HCT116 (cell line): ENCODE results near the gene CT45A9. TPM values are rescaled to one million over a fixed set of nuclear protein-coding genes. Genes with fewer than 3 reads are reported as not detected.
"Not testable (repeated sequence)": the region's sequence is repeated elsewhere in the genome, so short reads cannot be mapped to it uniquely, and the experiment has no call there.

Experiments
- ATAC-seq: fragments of 200-7000 bp; cut with Tn5 transposase; 2 replicates; pipeline ENCODE4 v1.9.1; 2020; ENCODE audit warnings: mild to moderate bottlenecking, moderate library complexity
- BruUV-seq: library from RNA; stranded (reverse); fragments of 400-500 nt; replicated peaks from 2 replicates; lab custom pipeline; 2021; lab: Mats Ljungman, UMichigan
- CTCF ChIA-PET: fragments of 300-600 bp; sonication (Branson Sonifier 250); formaldehyde crosslinking; loops from one replicate; lab custom pipeline; 2021; ENCODE audit warnings: antibody characterized with exemption; lab: Charles Lee
- POLR2A ChIA-PET: fragments of 300-600, 350-600 bp; sonication (Branson Sonifier 250); formaldehyde crosslinking; loops from one replicate; lab custom pipeline; 2021; ENCODE audit warnings: antibody characterized with exemption; lab: Charles Lee
- RAD21 ChIA-PET, 2 experiments: fragments of 300-600 bp; sonication (Branson Sonifier 250); formaldehyde crosslinking; loops; one replicate each; lab custom pipeline; 2023; ENCODE audit warnings: low total read pairs in 2 of 2; ENCODE audit not compliant: uncharacterized antibody in 2 of 2, unreplicated experiment in 2 of 2, low non-redundant PET in 1 of 2; lab: Charles Lee
- DNase-seq: peaks from one replicate; pipeline ENCODE4 v3.0.0-alpha.2; 2010; ENCODE audit warnings: low read depth, low spot score
- H2AFZ ChIP-seq: fragments of 200-600 bp; shearing (Covaris generic), sonication (generic); 2 replicates; pipeline ENCODE4 v1.6.1; 2017; ENCODE audit warnings: low read depth, mixed run types, mixed read lengths, antibody characterized with exemption, low read length; ENCODE audit not compliant: poor library complexity, severe bottlenecking
- H3K27ac ChIP-seq: 2 replicates; pipeline ENCODE4 v1.5.1; 2012; ENCODE audit warnings: low read depth, low read length
- H3K27me3 ChIP-seq: fragments of 200-600 bp; sonication (generic); 2 replicates; pipeline ENCODE4 v1.6.1; 2016; ENCODE audit warnings: mixed run types, low read length, mixed read lengths; ENCODE audit not compliant: insufficient read depth
- H3K36me3 ChIP-seq, 2 experiments: fragments of 200-500 bp in 1 of 2; fragments of 200-600 bp in 1 of 2; sonication (Bioruptor generic) in 1 of 2; sonication (generic) in 1 of 2; 2 replicates each; pipeline versions ENCODE4 v1.5.1 to v1.6.1; 2014 to 2016; ENCODE audit warnings: low read length in 2 of 2, inconsistent platforms in 1 of 2, mixed read lengths in 1 of 2, mixed run types in 1 of 2; ENCODE audit not compliant: insufficient read depth in 2 of 2, control insufficient read depth in 1 of 2
- H3K4me1 ChIP-seq, 2 experiments: fragments of 200-600 bp in 1 of 2; sonication (generic) in 1 of 2; 2 replicates each; pipeline versions ENCODE4 v1.5.1 to v1.6.1; 2012 to 2017; ENCODE audit warnings: low read length in 2 of 2, inconsistent platforms in 1 of 2, mild to moderate bottlenecking in 1 of 2, mixed read lengths in 1 of 2, mixed run types in 1 of 2, moderate library complexity in 1 of 2; ENCODE audit not compliant: insufficient read depth in 2 of 2, control insufficient read depth in 1 of 2
- H3K4me2 ChIP-seq: fragments of 200-600 bp; sonication (generic); 2 replicates; pipeline ENCODE4 v1.6.1; 2017; ENCODE audit warnings: mixed run types, low read length, mixed read lengths
- H3K4me3 ChIP-seq, 2 experiments: fragments of 200-600 bp in 1 of 2; sonication (generic) in 1 of 2; replicated peaks in 1 of 2; 2 replicates each; pipeline ENCODE4 v1.5.1; 2011 to 2016; ENCODE audit warnings: low read length in 2 of 2, control low read depth in 1 of 2, low read depth in 1 of 2, mild to moderate bottlenecking in 1 of 2, mixed read lengths in 1 of 2, mixed run types in 1 of 2
- H3K79me2 ChIP-seq: fragments of 200-600 bp; sonication (generic); 2 replicates; pipeline ENCODE4 v1.6.1; 2017; ENCODE audit warnings: mild to moderate bottlenecking, mixed run types, low read length, moderate library complexity, mixed read lengths; ENCODE audit not compliant: insufficient read depth
- H3K9ac ChIP-seq: fragments of 200-600 bp; sonication (generic); 2 replicates; pipeline ENCODE4 v1.6.1; 2016; ENCODE audit warnings: low read length, mixed read lengths
- H3K9me2 ChIP-seq: fragments of 200-600 bp; sonication (generic), shearing (Covaris generic); 2 replicates; pipeline ENCODE4 v1.6.1; 2017; ENCODE audit warnings: mixed run types, mild to moderate bottlenecking, moderate library complexity; ENCODE audit not compliant: insufficient read depth
- H3K9me3 ChIP-seq, 2 experiments: fragments of 200-500 bp in 1 of 2; fragments of 200-600 bp in 1 of 2; sonication (Bioruptor generic) in 1 of 2; sonication (generic) in 1 of 2; 2 replicates each; pipeline ENCODE4 v1.6.1; 2014 to 2017; ENCODE audit warnings: low read length in 2 of 2, mixed read lengths in 2 of 2, inconsistent platforms in 1 of 2, low read depth in 1 of 2, mild to moderate bottlenecking in 1 of 2, mixed run types in 1 of 2, moderate library complexity in 1 of 2; ENCODE audit not compliant: control insufficient read depth in 1 of 2, insufficient read depth in 1 of 2
- H4K20me1 ChIP-seq: fragments of 200-600 bp; sonication (generic), shearing (Covaris generic); 2 replicates; pipeline ENCODE4 v1.6.1; 2017; ENCODE audit warnings: mixed run types, mild to moderate bottlenecking, moderate library complexity; ENCODE audit not compliant: insufficient read depth
- intact Hi-C: fragments of 100-400 bp; cut with micrococcal nuclease; formaldehyde crosslinking; loops from 2 replicates; pipeline ENCODE4 v1.10.0; 2022
- total RNA-seq: library from RNA; stranded (reverse); gene quantifications from one replicate; pipeline ENCODE4 v1.2.1, GENCODE V29; 2021; ENCODE audit not compliant: unreplicated experiment

Gene CT45A9
- total RNA-seq, 1 experiment from 2014 or later = not detected

- RAD21 ChIA-PET, H3K27me3 ChIP-seq, H2AFZ ChIP-seq, POLR2A ChIA-PET, H3K9me3 ChIP-seq, ATAC-seq, H4K20me1 ChIP-seq, H3K4me2 ChIP-seq, intact Hi-C loops, H3K4me1 ChIP-seq, CTCF ChIA-PET, H3K36me3 ChIP-seq, DNase-seq, H3K27ac ChIP-seq, H3K79me2 ChIP-seq, H3K4me3 ChIP-seq, H3K9me2 ChIP-seq, BruUV-seq, H3K9ac ChIP-seq: not testable (repeated sequence)
Measured at GRCh38 chrX:135882741-135883140, 11.1 kb upstream of the CT45A9 start.

- H3K27me3 ChIP-seq, ATAC-seq, CTCF ChIA-PET, POLR2A ChIA-PET, H3K9me3 ChIP-seq, DNase-seq, H3K4me2 ChIP-seq, H3K9me2 ChIP-seq, H3K79me2 ChIP-seq, RAD21 ChIA-PET, H3K9ac ChIP-seq, H2AFZ ChIP-seq, H3K36me3 ChIP-seq, H3K4me3 ChIP-seq, BruUV-seq, intact Hi-C loops, H4K20me1 ChIP-seq, H3K4me1 ChIP-seq, H3K27ac ChIP-seq: not testable (repeated sequence)
Measured at GRCh38 chrX:135854438-135854837, 17.2 kb downstream of the CT45A9 start, which contains the start of gene CT45A8. TSS of gene CT45A8 (minus strand) at chrX:135854538. CDS start at chrX:135850783, 3,755 bp downstream.

DNA sequence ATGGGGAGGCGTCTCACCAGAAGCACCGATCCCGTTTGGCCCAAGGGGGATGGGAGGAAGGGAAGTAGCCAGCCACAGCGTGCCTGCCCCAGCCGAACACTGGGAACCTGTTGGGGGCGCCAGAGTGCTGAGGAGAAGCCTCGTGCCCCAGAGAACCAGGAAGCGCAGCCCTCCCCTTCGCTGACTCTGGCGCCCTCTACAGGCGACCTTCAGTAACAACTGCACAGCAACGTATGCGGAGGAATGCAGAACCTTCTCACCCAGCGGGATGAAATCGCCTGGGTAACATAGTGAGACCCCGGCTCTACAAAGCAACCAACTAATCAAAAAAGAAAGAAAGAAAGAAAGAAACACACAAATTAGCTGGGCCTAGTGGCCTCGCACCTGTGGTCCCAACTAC lies 34.4 kb downstream of the CT45A9 start, which contains the start of gene CT45A7:
CT45A7 (minus strand) TSS at position 101 of the 400 bp plus-strand sequence. CDS start 3,747 bp downstream, outside the sequence.
- H3K9me3 ChIP-seq, H3K79me2 ChIP-seq, POLR2A ChIA-PET, H3K9ac ChIP-seq, H3K4me2 ChIP-seq, RAD21 ChIA-PET, CTCF ChIA-PET, intact Hi-C loops, H3K4me1 ChIP-seq, H2AFZ ChIP-seq, H3K27ac ChIP-seq, H3K36me3 ChIP-seq, H3K9me2 ChIP-seq, H4K20me1 ChIP-seq, BruUV-seq, H3K4me3 ChIP-seq, ATAC-seq, H3K27me3 ChIP-seq, DNase-seq: not testable (repeated sequence)

DNA sequence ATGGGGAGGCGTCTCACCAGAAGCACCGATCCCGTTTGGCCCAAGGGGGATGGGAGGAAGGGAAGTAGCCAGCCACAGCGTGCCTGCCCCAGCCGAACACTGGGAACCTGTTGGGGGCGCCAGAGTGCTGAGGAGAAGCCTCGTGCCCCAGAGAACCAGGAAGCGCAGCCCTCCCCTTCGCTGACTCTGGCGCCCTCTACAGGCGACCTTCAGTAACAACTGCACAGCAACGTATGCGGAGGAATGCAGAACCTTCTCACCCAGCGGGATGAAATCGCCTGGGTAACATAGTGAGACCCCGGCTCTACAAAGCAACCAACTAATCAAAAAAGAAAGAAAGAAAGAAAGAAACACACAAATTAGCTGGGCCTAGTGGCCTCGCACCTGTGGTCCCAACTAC lies 51.7 kb downstream of the CT45A9 start, which contains the start of gene CT45A2:
CT45A2 (minus strand) TSS at position 101 of the 400 bp plus-strand sequence. CDS start 3,747 bp downstream, outside the sequence.
- not testable (repeated sequence) for ATAC-seq

More for the DNA sequence above, 51.7 kb downstream of the CT45A9 start, which contains the start of gene CT45A2:
- DNase-seq, H3K79me2 ChIP-seq, H3K4me2 ChIP-seq, H3K9ac ChIP-seq, POLR2A ChIA-PET, H3K4me3 ChIP-seq, H3K9me2 ChIP-seq, H2AFZ ChIP-seq, H3K36me3 ChIP-seq, H3K9me3 ChIP-seq, H4K20me1 ChIP-seq, H3K27me3 ChIP-seq, H3K4me1 ChIP-seq, RAD21 ChIA-PET, BruUV-seq, intact Hi-C loops, H3K27ac ChIP-seq, CTCF ChIA-PET: not testable (repeated sequence)
